Gastroesophageal sphincter (tissue), 3 donors: Measurements from ENCODE around the gene FMN2.

Experiments
- CTCF ChIP-seq, 4 experiments: fragments of 200-600 bp in 2 of 4; fragments of 450-650 bp in 2 of 4; sonication (generic) in 1 of 4; IDR thresholded peaks; one replicate each; pipeline ENCODE4 v1.5.1; 2017 to 2019; ENCODE audit warnings: antibody characterized with exemption in 4 of 4, mild to moderate bottlenecking in 2 of 4, moderate library complexity in 2 of 4
- EP300 ChIP-seq: sonication (generic); formaldehyde crosslinking; IDR thresholded peaks from one replicate; pipeline ENCODE4 v1.6.1; 2017; ENCODE audit warnings: antibody characterized with exemption, mild to moderate bottlenecking
- POLR2A ChIP-seq, 2 donors: fragments of 450-650 bp; IDR thresholded peaks; one replicate each; pipeline ENCODE4 v1.6.1; 2017; ENCODE audit warnings: antibody characterized with exemption in 2 of 2, mild to moderate bottlenecking in 2 of 2, moderate library complexity in 1 of 2
- POLR2AphosphoS5 ChIP-seq: sonication (generic); formaldehyde crosslinking; IDR thresholded peaks from one replicate; pipeline ENCODE4 v1.6.1; 2017; ENCODE audit warnings: antibody characterized with exemption

- TF ChIP-seq EP300 (no peak), CTCF (IDR thresholded peaks at IDR 0.05) (peak in 1 of 4 experiments; percentile 27), POLR2A (IDR thresholded peaks at IDR 0.05) (no peak), POLR2AphosphoS5 (no peak)
Observed at GRCh38 chr1:240492832-240493440, 401.3 kb downstream of the FMN2 start.
